ENCODE results near the gene STH.
A peak's percentile ranks its signal among the peaks of the same experiment; 100 is the strongest.

STH gene

DNA sequence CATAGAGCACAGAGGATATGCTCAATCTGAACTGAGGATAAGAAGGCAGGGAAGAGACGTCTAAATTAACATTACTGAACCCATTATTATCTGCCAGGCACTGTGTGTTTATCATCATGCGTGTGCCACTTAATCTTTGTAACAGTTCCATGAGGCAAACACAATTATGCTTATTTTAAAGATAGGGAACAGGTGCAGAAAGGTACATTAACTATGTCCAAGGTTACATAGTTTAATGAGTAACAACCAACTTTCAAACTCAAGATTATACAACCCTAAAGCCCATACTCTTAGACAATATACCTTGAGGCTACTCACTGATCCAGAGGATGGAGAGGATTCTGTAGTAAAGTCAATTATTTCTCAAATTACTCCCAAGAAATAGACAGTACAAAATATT lies 43.2 kb downstream of the STH start:
- no peaks in the 10 kb centered on the region for H3K9me3 ChIP-seq (ENCODE audit: severe bottlenecking)
- H3K4me3 ChIP-seq (ENCODE audit: severe bottlenecking) = no peak overlapping the region
- H3K4me1 ChIP-seq (ENCODE audit: insufficient read depth, poor library complexity, severe bottlenecking) = no peaks in the 10 kb centered on the region
- TF ChIP-seq, protein P1, sequence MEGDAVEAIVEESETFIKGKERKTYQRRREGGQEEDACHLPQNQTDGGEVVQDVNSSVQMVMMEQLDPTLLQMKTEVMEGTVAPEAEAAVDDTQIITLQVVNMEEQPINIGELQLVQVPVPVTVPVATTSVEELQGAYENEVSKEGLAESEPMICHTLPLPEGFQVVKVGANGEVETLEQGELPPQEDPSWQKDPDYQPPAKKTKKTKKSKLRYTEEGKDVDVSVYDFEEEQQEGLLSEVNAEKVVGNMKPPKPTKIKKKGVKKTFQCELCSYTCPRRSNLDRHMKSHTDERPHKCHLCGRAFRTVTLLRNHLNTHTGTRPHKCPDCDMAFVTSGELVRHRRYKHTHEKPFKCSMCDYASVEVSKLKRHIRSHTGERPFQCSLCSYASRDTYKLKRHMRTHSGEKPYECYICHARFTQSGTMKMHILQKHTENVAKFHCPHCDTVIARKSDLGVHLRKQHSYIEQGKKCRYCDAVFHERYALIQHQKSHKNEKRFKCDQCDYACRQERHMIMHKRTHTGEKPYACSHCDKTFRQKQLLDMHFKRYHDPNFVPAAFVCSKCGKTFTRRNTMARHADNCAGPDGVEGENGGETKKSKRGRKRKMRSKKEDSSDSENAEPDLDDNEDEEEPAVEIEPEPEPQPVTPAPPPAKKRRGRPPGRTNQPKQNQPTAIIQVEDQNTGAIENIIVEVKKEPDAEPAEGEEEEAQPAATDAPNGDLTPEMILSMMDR (IDR thresholded peaks at IDR 0.05; ENCODE audit: poor library complexity, severe bottlenecking) = no peak
- DNase-seq (ENCODE audit: low spot score) (no peak), ATAC-seq (ENCODE audit: low read depth) (no peak)
- H3K27me3 ChIP-seq (ENCODE audit: insufficient read depth, poor library complexity, severe bottlenecking) = no peaks in the 10 kb centered on the region
- no peak overlapping the region for H3K27ac ChIP-seq (ENCODE audit: poor library complexity, severe bottlenecking)
- peaks cover 94% of the 10 kb centered on the region for H3K36me3 ChIP-seq (ENCODE audit: low read depth)

DNA sequence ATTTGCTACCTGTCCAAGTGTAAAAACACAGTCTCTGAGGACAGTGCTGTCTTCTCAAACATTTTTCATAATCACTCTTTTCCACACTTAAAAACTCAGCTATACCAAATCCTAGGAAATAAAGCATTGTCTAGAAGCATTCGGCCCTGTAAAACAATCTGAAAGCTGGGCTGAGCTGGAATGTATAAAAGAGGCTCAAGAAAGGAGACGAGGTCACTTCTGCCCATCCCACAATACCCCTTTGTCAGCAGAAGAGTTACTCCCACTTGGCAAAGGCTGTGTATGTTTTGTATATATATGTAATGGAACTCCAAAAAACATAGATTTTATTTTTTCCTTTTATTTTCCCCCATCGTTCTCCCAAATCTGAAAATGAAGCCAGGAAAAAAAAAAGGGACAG lies 43.9 kb downstream of the STH start:
- TF ChIP-seq, protein P1 (IDR thresholded peaks at IDR 0.05; ENCODE audit: poor library complexity, severe bottlenecking) = no peak
- Histone ChIP-seq H3K4me1 (ENCODE audit: insufficient read depth, poor library complexity, severe bottlenecking) (no peaks in the 10 kb centered on the region), H3K36me3 (ENCODE audit: low read depth) (peaks cover 92% of the 10 kb centered on the region)

GRCh38 chr17:46043606-46044005 lies 44.6 kb downstream of the STH start:
- TF ChIP-seq, protein P1 (IDR thresholded peaks at IDR 0.05; ENCODE audit: poor library complexity, severe bottlenecking) = no peak
- H3K9me3 ChIP-seq (ENCODE audit: severe bottlenecking) = no peaks in the 10 kb centered on the region
- peaks cover 92% of the 10 kb centered on the region for H3K36me3 ChIP-seq (ENCODE audit: low read depth)
- no peak for DNase-seq (ENCODE audit: low spot score)
- H3K4me3 ChIP-seq (ENCODE audit: severe bottlenecking) = no peak overlapping the region
- H3K4me1 ChIP-seq (ENCODE audit: insufficient read depth, poor library complexity, severe bottlenecking) = no peaks in the 10 kb centered on the region
- no peaks in the 10 kb centered on the region for H3K27me3 ChIP-seq (ENCODE audit: insufficient read depth, poor library complexity, severe bottlenecking)
- ATAC-seq (ENCODE audit: low read depth) = no peak
- H3K27ac ChIP-seq (ENCODE audit: poor library complexity, severe bottlenecking) = no peak overlapping the region

More for the DNA sequence above, 43.9 kb downstream of the STH start:
- Histone ChIP-seq H3K27ac (ENCODE audit: poor library complexity, severe bottlenecking) (no peak overlapping the region), H3K9me3 (ENCODE audit: severe bottlenecking) (no peaks in the 10 kb centered on the region), H3K4me3 (ENCODE audit: severe bottlenecking) (no peak overlapping the region), H3K27me3 (ENCODE audit: insufficient read depth, poor library complexity, severe bottlenecking) (no peaks in the 10 kb centered on the region)
- DNase-seq (ENCODE audit: low spot score) (no peak), ATAC-seq (ENCODE audit: low read depth) (no peak)

GRCh38 chr17:46044286-46044928 lies 45.4 kb downstream of the STH start:
- no peaks in the 10 kb centered on the region for H3K4me1 ChIP-seq (ENCODE audit: insufficient read depth, poor library complexity, severe bottlenecking)
- peaks cover 92% of the 10 kb centered on the region for H3K36me3 ChIP-seq (ENCODE audit: low read depth)
- DNase-seq (ENCODE audit: low spot score) (no peak), ATAC-seq (ENCODE audit: low read depth) (peak; percentile 78)
- TF ChIP-seq, protein P1 (IDR thresholded peaks at IDR 0.05; ENCODE audit: poor library complexity, severe bottlenecking) = peak; percentile 89
- H3K27me3 ChIP-seq (ENCODE audit: insufficient read depth, poor library complexity, severe bottlenecking) = no peaks in the 10 kb centered on the region
- H3K27ac ChIP-seq (ENCODE audit: poor library complexity, severe bottlenecking) = no peak overlapping the region
- H3K9me3 ChIP-seq (ENCODE audit: severe bottlenecking) = no peaks in the 10 kb centered on the region
- no peak overlapping the region for H3K4me3 ChIP-seq (ENCODE audit: severe bottlenecking)

DNA sequence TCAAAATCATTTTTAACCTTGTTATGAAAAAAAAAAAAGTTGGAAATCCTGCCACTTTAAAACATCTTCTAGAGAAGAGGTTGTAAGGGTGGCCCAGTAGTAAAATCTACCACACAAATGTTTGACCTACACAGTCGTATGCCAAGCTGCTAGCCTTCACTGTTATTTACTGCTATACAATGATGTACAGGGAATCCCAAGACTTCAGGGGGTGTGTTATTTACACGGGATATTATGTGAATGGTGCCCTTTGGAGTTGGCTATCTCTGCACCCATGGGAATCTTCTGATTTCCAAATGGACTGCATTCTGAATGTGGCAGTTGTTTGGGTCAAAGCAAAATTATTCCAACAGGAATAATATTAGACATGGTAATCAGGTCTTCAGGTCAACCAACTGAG lies 45.9 kb downstream of the STH start:
- H3K27me3 ChIP-seq (ENCODE audit: insufficient read depth, poor library complexity, severe bottlenecking) = no peaks in the 10 kb centered on the region
- no peaks in the 10 kb centered on the region for H3K4me1 ChIP-seq (ENCODE audit: insufficient read depth, poor library complexity, severe bottlenecking)
- H3K27ac ChIP-seq (ENCODE audit: poor library complexity, severe bottlenecking) = no peak overlapping the region
- DNase-seq (ENCODE audit: low spot score) (no peak), ATAC-seq (ENCODE audit: low read depth) (no peak)
- peaks cover 92% of the 10 kb centered on the region for H3K36me3 ChIP-seq (ENCODE audit: low read depth)
- H3K9me3 ChIP-seq (ENCODE audit: severe bottlenecking) = no peaks in the 10 kb centered on the region
- TF ChIP-seq, protein P1 (IDR thresholded peaks at IDR 0.05; ENCODE audit: poor library complexity, severe bottlenecking) = no peak
- no peak overlapping the region for H3K4me3 ChIP-seq (ENCODE audit: severe bottlenecking)

Data from RWPE2 (cell line).